ENCODE measurements around the gene RSU1. TPM values are rescaled to one million over a fixed set of nuclear protein-coding genes. Genes with fewer than 3 reads are reported as not detected.

The RSU1 gene
- 27.3 and 35.3 TPM in 2 replicates for total RNA-seq

GRCh38 chr10:16817125-16818019 lies at the start of gene RSU1:
Gene RSU1 (minus strand): TSS chr10:16817424. CDS start chr10:16817081, 343 bp downstream.

All from smooth muscle cell of bladder (primary cell).